Peyer's patch (tissue), 4 donors: ENCODE results near the gene KCTD18.

ENCODE experiments used
- POLR2A ChIP-seq, 2 donors: fragments of 450-650 bp; IDR thresholded peaks; one replicate each; pipeline ENCODE4 v1.5.1; 2017; ENCODE audit warnings: antibody characterized with exemption in 2 of 2, mild to moderate bottlenecking in 2 of 2, moderate library complexity in 2 of 2
- TF ChIP-seq, protein P1 (sequence below), 6 experiments: fragments of 450-650 bp in 4 of 6; fragments of 200-600 bp in 2 of 6; sonication (generic) in 1 of 6; IDR thresholded peaks; one replicate each; pipeline ENCODE4 v1.5.1; 2017 to 2019; ENCODE audit warnings: antibody characterized with exemption in 6 of 6, mild to moderate bottlenecking in 3 of 6, moderate library complexity in 1 of 6

DNA sequence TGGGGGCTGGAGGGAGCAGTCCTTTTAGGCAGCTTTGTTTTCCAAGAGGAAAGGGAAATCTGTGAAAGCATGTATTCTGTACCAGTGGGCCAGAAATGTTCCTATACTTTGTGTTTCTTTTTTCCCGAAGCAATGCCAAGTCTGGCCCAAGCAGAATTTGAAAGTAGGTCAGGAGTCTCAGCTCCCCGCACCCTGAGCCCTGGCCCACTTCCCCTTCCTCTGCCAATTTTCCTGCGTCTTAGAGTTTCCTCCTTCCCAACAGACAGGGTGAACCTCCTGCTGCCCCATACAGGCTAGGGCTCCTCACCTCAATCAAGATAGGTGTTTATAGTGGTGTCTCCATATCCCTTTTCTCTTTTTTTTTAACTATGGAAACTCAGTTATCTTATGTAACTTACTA is 65.3 kb downstream of the KCTD18 start:
- TF ChIP-seq, protein P1, sequence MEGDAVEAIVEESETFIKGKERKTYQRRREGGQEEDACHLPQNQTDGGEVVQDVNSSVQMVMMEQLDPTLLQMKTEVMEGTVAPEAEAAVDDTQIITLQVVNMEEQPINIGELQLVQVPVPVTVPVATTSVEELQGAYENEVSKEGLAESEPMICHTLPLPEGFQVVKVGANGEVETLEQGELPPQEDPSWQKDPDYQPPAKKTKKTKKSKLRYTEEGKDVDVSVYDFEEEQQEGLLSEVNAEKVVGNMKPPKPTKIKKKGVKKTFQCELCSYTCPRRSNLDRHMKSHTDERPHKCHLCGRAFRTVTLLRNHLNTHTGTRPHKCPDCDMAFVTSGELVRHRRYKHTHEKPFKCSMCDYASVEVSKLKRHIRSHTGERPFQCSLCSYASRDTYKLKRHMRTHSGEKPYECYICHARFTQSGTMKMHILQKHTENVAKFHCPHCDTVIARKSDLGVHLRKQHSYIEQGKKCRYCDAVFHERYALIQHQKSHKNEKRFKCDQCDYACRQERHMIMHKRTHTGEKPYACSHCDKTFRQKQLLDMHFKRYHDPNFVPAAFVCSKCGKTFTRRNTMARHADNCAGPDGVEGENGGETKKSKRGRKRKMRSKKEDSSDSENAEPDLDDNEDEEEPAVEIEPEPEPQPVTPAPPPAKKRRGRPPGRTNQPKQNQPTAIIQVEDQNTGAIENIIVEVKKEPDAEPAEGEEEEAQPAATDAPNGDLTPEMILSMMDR (IDR thresholded peaks at IDR 0.05): no peak
- no peak for TF ChIP-seq POLR2A (IDR thresholded peaks at IDR 0.05)
